ENCODE data around the gene SYN1.

Gene SYN1

GRCh38 chrX:47638816-47639215, 19.2 kb upstream of the SYN1 start:
- Histone ChIP-seq H3K79me2 (ENCODE audit: insufficient read depth, low read length) (no peaks in the 10 kb centered on the region), H3F3A (ENCODE audit: insufficient read depth) (no peaks in the 10 kb centered on the region), H3K27ac (ENCODE audit: low read depth, low read length) (no peak overlapping the region), H3K36me3 (ENCODE audit: low read length) (peaks cover 5% of the 10 kb centered on the region; the same call in 1 of the 2 replicates), H3K4me2 (ENCODE audit: low read depth, low read length, poor library complexity, severe bottlenecking) (no peak overlapping the region), H3K9me2 (replicated peaks; ENCODE audit: insufficient read depth, low read length) (no peaks in the 10 kb centered on the region), H4K20me1 (ENCODE audit: low read depth, low read length) (no peaks in the 10 kb centered on the region), H3K27me3 (ENCODE audit: low read length) (no peaks in the 10 kb centered on the region), H3K4me3 (ENCODE audit: insufficient read depth, low read length, poor library complexity, severe bottlenecking) (no peak overlapping the region), H3K9me3 (ENCODE audit: insufficient read depth, low read length) (no peaks in the 10 kb centered on the region), H3K9ac (ENCODE audit: low read length) (no peak overlapping the region), H2AFZ (ENCODE audit: low read depth, low read length, severe bottlenecking) (no peak overlapping the region)
- TF ChIP-seq EZH2phosphoT487 (conservative IDR thresholded peaks at IDR 0.05; ENCODE audit: low read length) (no peak), CTCF (IDR thresholded peaks at IDR 0.05; ENCODE audit: insufficient read depth, low read length, poor library complexity, severe bottlenecking) (no peak)

GRCh38 chrX:47637546-47638195, 18.0 kb upstream of the SYN1 start:
- Histone ChIP-seq H3K27me3 (ENCODE audit: low read length) (no peaks in the 10 kb centered on the region), H4K20me1 (ENCODE audit: low read depth, low read length) (no peaks in the 10 kb centered on the region), H3K4me2 (ENCODE audit: low read depth, low read length, poor library complexity, severe bottlenecking) (no peak overlapping the region), H3K27ac (ENCODE audit: low read depth, low read length) (no peak overlapping the region), H3K4me3 (ENCODE audit: insufficient read depth, low read length, poor library complexity, severe bottlenecking) (no peak overlapping the region), H3K9me3 (ENCODE audit: insufficient read depth, low read length) (no peaks in the 10 kb centered on the region), H3K9ac (ENCODE audit: low read length) (no peak overlapping the region), H3K36me3 (ENCODE audit: low read length) (peaks cover 5% of the 10 kb centered on the region; the same call in 1 of the 2 replicates), H3K9me2 (replicated peaks; ENCODE audit: insufficient read depth, low read length) (no peaks in the 10 kb centered on the region), H3F3A (ENCODE audit: insufficient read depth) (no peaks in the 10 kb centered on the region), H3K79me2 (ENCODE audit: insufficient read depth, low read length) (no peaks in the 10 kb centered on the region), H2AFZ (ENCODE audit: low read depth, low read length, severe bottlenecking) (no peak overlapping the region)
- no peak for TF ChIP-seq CTCF (IDR thresholded peaks at IDR 0.05; ENCODE audit: insufficient read depth, low read length, poor library complexity, severe bottlenecking)
- TF ChIP-seq EZH2phosphoT487 (conservative IDR thresholded peaks at IDR 0.05; ENCODE audit: low read length) = no peak

GRCh38 chrX:47634871-47635575, 15.4 kb upstream of the SYN1 start:
- Histone ChIP-seq H3F3A (ENCODE audit: insufficient read depth) (no peaks in the 10 kb centered on the region), H3K4me2 (ENCODE audit: low read depth, low read length, poor library complexity, severe bottlenecking) (no peak overlapping the region), H3K27ac (ENCODE audit: low read depth, low read length) (no peak overlapping the region), H3K27me3 (ENCODE audit: low read length) (no peaks in the 10 kb centered on the region), H3K9me2 (replicated peaks; ENCODE audit: insufficient read depth, low read length) (no peaks in the 10 kb centered on the region), H2AFZ (ENCODE audit: low read depth, low read length, severe bottlenecking) (no peak overlapping the region), H3K79me2 (ENCODE audit: insufficient read depth, low read length) (no peaks in the 10 kb centered on the region), H3K4me3 (ENCODE audit: insufficient read depth, low read length, poor library complexity, severe bottlenecking) (no peak overlapping the region), H3K36me3 (ENCODE audit: low read length) (peaks cover under 1% of the 10 kb centered on the region; the same call in 1 of the 2 replicates), H4K20me1 (ENCODE audit: low read depth, low read length) (no peaks in the 10 kb centered on the region), H3K9me3 (ENCODE audit: insufficient read depth, low read length) (no peaks in the 10 kb centered on the region), H3K9ac (ENCODE audit: low read length) (no peak overlapping the region)
- no peak for TF ChIP-seq EZH2phosphoT487 (conservative IDR thresholded peaks at IDR 0.05; ENCODE audit: low read length)
- no peak for TF ChIP-seq CTCF (IDR thresholded peaks at IDR 0.05; ENCODE audit: insufficient read depth, low read length, poor library complexity, severe bottlenecking)

All from SU-DHL-6 (cell line).